Left lung (tissue), 10 donors: ENCODE data around the gene DRD4. TPM values are rescaled to one million over a fixed set of nuclear protein-coding genes. Genes with fewer than 3 reads are reported as not detected.

ENCODE experiments used
- ATAC-seq: fragments of 200-7000 bp; cut with Tn5 transposase; one replicate; pipeline ENCODE4 v1.9.1; 2020; ENCODE audit warnings: moderate library complexity
- DNase-seq, 4 donors: peaks; one replicate each; pipeline ENCODE4 v3.0.0-alpha.2; 2013 to 2020
- H3K27ac ChIP-seq, 2 donors: fragments of 200-600 bp; sonication (generic) in 1 of 2; one replicate each; pipeline versions ENCODE4 v1.5.0 to v1.8.0; 2020 to 2021
- H3K27me3 ChIP-seq, 2 donors: fragments of 200-600 bp; sonication (generic) in 1 of 2; one replicate each; pipeline versions ENCODE4 v1.5.0 to v1.8.0; 2020 to 2021
- H3K36me3 ChIP-seq, 2 donors: fragments of 200-600 bp; sonication (generic) in 1 of 2; one replicate each; pipeline versions ENCODE4 v1.5.0 to v1.8.0; 2020 to 2021
- H3K4me1 ChIP-seq, 2 donors: fragments of 200-600 bp; one replicate each; pipeline ENCODE4 v1.8.0; 2021
- H3K4me3 ChIP-seq, 2 donors: fragments of 200-600 bp; sonication (generic) in 1 of 2; one replicate each; pipeline versions ENCODE4 v1.5.0 to v1.8.0; 2020 to 2021; ENCODE audit warnings: mild to moderate bottlenecking in 1 of 2
- H3K9me3 ChIP-seq, 2 donors: fragments of 200-600 bp; sonication (generic) in 1 of 2; one replicate each; pipeline versions ENCODE4 v1.5.0 to v1.8.0; 2020 to 2021
- CTCF ChIP-seq, 2 donors: fragments of 200-600 bp; sonication (generic) in 1 of 2; IDR thresholded peaks; one replicate each; pipeline versions ENCODE4 v1.5.0 to v1.8.0; 2021; ENCODE audit warnings: antibody characterized with exemption in 2 of 2
- intact Hi-C, 2 donors: fragments of 100-400 bp; cut with DNase I; formaldehyde crosslinking; loops; one replicate each; pipeline versions ENCODE4 v1.11.2 to v1.14.2; 2022
- polyA plus RNA-seq, 6 donors: library from polyadenylated mRNA; unstranded; fragments of 120-200 nt; gene quantifications; one replicate each; pipeline ENCODE4 v1.2.1, GENCODE V29; 2013; ENCODE audit not compliant: insufficient read length in 6 of 6
- total RNA-seq, 2 donors: library from RNA; stranded (reverse); fragmentation: NEBNext Ultra II Directional; extraction: Animal tissue kit (Norgen Biotek cat#: 25700); gene quantifications; one replicate each; pipeline ENCODE4 v1.2.1, GENCODE V29; 2021
- donor health status: DM: no; HTN: yes; CAD: no.
- donor health status: DM: no; HTN: no; CAD: no.

Gene DRD4
- total and polyA plus RNA-seq, 8 donors = 0.29 to 1.0 (median 0.64) TPM

DNA sequence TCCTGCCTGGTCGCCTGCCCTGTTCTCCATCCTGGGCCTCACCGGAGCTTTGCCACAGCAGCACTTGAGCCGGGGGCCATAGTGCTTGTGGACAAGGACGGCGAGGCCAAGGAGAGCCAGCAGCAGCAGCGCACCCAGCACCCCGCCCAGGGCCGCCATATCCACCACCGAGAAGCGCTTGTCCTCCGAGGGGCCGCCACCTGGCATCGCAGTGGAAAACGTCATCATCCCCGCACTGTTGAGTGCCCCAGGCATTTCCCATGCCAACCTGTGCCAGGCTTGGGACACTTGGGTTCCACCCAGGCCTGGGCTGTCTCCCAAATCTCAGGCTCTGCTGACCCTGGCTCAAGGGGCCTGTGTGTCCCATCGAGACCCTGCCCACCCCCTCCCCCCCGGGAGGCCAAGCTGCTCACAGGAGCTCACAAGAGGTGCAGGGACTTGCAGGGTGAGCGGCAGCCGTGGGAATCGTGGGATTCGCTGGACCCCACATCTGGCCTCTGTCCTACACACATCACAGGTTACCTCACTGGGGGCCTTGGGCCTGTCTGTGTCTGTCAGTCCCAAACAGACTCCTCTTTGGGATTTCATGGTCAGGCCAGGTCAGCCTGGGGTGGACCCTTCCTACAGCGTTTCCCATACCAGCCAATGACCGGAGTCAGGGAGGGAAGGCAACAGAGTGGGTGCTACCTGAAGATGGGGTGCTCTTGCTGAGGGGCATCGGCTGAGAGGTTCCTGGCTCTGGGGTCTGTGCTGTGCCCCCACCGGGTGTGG is 19.0 kb upstream of the DRD4 start:
- intact Hi-C loops = no loop called here
- ATAC-seq = no peak
- H3K36me3 ChIP-seq = peaks cover 0 to 22% of the 10 kb centered on the region in 2 donors
- no peak overlapping the region for H3K27ac ChIP-seq
- peaks cover 14 to 49% of the 10 kb centered on the region in 2 donors for H3K4me1 ChIP-seq
- H3K4me3 ChIP-seq = no peak overlapping the region
- no peak for TF ChIP-seq CTCF (IDR thresholded peaks at IDR 0.05)
- no peaks in the 10 kb centered on the region for H3K27me3 ChIP-seq
- H3K9me3 ChIP-seq = no peaks in the 10 kb centered on the region
- peak in 1 of 4 donors; percentile 76 for DNase-seq

GRCh38 chr11:618856-619627 is 18.0 kb upstream of the DRD4 start:
- Histone ChIP-seq H3K27me3 (peaks cover 0 to under 1% of the 10 kb centered on the region in 2 donors), H3K27ac (no peak overlapping the region), H3K4me1 (peaks cover 12 to 40% of the 10 kb centered on the region in 2 donors), H3K9me3 (no peaks in the 10 kb centered on the region), H3K4me3 (no peak overlapping the region), H3K36me3 (peaks cover 0 to 12% of the 10 kb centered on the region in 2 donors)
- DNase-seq = peak in 1 of 4 donors; percentile 55
- TF ChIP-seq CTCF (IDR thresholded peaks at IDR 0.05) = no peak
- no peak for ATAC-seq
- intact Hi-C loops = no loop called here

DNA sequence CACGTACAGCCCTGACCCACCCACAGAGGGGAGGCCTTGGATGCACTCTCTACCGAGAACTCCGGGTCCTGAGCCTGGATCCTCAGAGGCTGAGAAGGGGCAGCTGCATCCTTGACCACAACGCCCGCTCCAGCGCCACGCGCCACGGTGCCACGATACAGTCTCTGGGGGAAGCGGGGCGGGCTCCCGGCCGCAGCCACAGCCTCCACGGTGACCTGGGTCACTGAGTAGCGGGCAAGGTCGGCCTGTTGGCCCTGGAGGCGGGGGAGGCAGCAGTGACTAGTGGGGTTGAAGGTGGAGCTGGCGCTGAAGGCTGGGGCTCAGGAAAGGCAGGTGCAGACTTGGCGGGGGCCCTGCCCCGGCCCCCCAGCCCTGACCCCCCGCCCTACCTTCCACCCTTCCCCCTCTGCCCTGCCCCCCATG is 17.4 kb upstream of the DRD4 start:
- no peak for ATAC-seq
- Histone ChIP-seq H3K9me3 (no peaks in the 10 kb centered on the region), H3K27me3 (peaks cover 0 to 7% of the 10 kb centered on the region in 2 donors), H3K4me3 (no peak overlapping the region), H3K36me3 (peaks cover 0 to 6% of the 10 kb centered on the region in 2 donors), H3K4me1 (peaks cover 6 to 34% of the 10 kb centered on the region in 2 donors), H3K27ac (no peak overlapping the region)
- TF ChIP-seq CTCF (IDR thresholded peaks at IDR 0.05) = no peak
- peak in 1 of 4 donors; percentile 77 for DNase-seq
- intact Hi-C loops = no loop called here

DNA sequence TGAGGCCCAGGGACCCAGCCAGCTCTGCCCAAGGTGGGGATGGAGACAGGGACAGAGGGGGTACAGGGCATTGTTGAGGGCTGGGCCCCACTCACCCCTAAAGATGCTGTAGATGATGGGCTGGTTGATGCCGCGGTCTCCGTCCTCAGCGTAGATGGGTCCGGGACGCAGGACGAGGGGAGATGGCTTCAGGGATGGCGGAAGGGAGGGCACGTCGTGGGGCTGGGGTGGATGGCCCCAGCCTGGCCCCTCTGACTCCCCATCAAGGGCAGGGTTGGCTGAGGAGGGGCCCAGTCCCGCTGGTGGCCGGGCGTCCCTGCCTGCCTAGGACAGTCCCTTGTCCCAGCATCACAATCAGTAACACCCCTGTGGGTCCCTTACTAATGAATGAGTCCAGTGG is 16.9 kb upstream of the DRD4 start:
- ATAC-seq (no peak), DNase-seq (no peak)
- TF ChIP-seq CTCF (IDR thresholded peaks at IDR 0.05) = no peak
- Histone ChIP-seq H3K27me3 (peaks cover 0 to 13% of the 10 kb centered on the region in 2 donors), H3K4me1 (peaks cover 0 to 29% of the 10 kb centered on the region in 2 donors), H3K4me3 (no peak overlapping the region), H3K27ac (no peak overlapping the region), H3K36me3 (peaks cover 0 to under 1% of the 10 kb centered on the region in 2 donors), H3K9me3 (no peaks in the 10 kb centered on the region)
- intact Hi-C loops = no loop called here
